K562 (cell line): Measurements from ENCODE around the gene RPS19. TPM values are rescaled to one million over a fixed set of nuclear protein-coding genes. Genes with fewer than 3 reads are reported as not detected.
A peak's percentile ranks its signal among the peaks of the same experiment; 100 is the strongest.

Experiments used
- DIDO1 ChIP-seq: fragments of 450-650 bp; IDR thresholded peaks from 2 replicates; pipeline ENCODE4 v1.6.1; 2016; ENCODE audit warnings: low read depth, missing biosample characterization, missing genetic modification characterization
- FOXP1 ChIP-seq: sonication (generic); formaldehyde crosslinking; IDR thresholded peaks from 2 replicates; pipeline ENCODE4 v1.8.0; 2022; ENCODE audit warnings: mild to moderate bottlenecking, missing genetic modification reagents
- HDAC3 ChIP-seq: fragments of 450-650 bp; IDR thresholded peaks from 2 replicates; pipeline ENCODE4 v1.6.1; 2018; ENCODE audit warnings: borderline replicate concordance, mild to moderate bottlenecking, moderate library complexity; ENCODE audit not compliant: partially characterized antibody
- HDGF ChIP-seq: fragments of 450-650 bp; IDR thresholded peaks from 2 replicates; pipeline ENCODE4 v1.6.1; 2016
- HMG20A ChIP-seq: fragments of 450-650 bp; formaldehyde crosslinking; conservative IDR thresholded peaks from 2 replicates; pipeline ENCODE4 v1.4.0; 2020; ENCODE audit warnings: mild to moderate bottlenecking, mixed read lengths
- HMGN3 ChIP-seq: IDR thresholded peaks from 2 replicates; pipeline ENCODE4 v1.6.1; 2011; ENCODE audit warnings: borderline replicate concordance, low read depth, mild to moderate bottlenecking, mixed read lengths, low read length; ENCODE audit not compliant: insufficient read length; ENCODE audit errors: extremely low read depth
- HNRNPL ChIP-seq: fragments of 200-400 bp; formaldehyde crosslinking; IDR thresholded peaks from 2 replicates; pipeline ENCODE4 v1.6.1; 2017; ENCODE audit warnings: low read depth, mild to moderate bottlenecking, low read length
- KDM5B ChIP-seq: fragments of 200-600 bp; sonication (generic); IDR thresholded peaks from 2 replicates; pipeline ENCODE4 v1.6.1; 2012; ENCODE audit warnings: low read depth, mild to moderate bottlenecking, moderate library complexity, low read length, control low read depth, inconsistent platforms; ENCODE audit not compliant: insufficient replicate concordance
- NFATC3 ChIP-seq: fragments of 450-650 bp; IDR thresholded peaks from 2 replicates; pipeline ENCODE4 v1.6.1; 2017; ENCODE audit warnings: mild to moderate bottlenecking
- NR1H2 ChIP-seq: sonication (generic); formaldehyde crosslinking; IDR thresholded peaks from 2 replicates; pipeline ENCODE4 v1.4.0; 2020; ENCODE audit warnings: mild to moderate bottlenecking, missing genetic modification reagents
- SP1 ChIP-seq: sonication (generic); formaldehyde crosslinking; IDR thresholded peaks from 2 replicates; pipeline ENCODE4 v1.8.1; 2022; ENCODE audit warnings: mild to moderate bottlenecking, missing genetic modification reagents
- SRF ChIP-seq, 2 experiments: fragments of 250-450, 450-650 bp in 1 of 2; sonication (Bioruptor Pico) in 1 of 2; sonication (generic) in 1 of 2; formaldehyde crosslinking; IDR thresholded peaks; 2 replicates each; pipeline versions ENCODE4 v1.5.0 to v1.5.1; 2020 to 2022; ENCODE audit warnings: mild to moderate bottlenecking in 1 of 2, missing genetic modification reagents in 1 of 2
- SRSF3 ChIP-seq: fragments of 200-400 bp; formaldehyde crosslinking; IDR thresholded peaks from 2 replicates; pipeline ENCODE4 v1.6.1; 2016; ENCODE audit warnings: mild to moderate bottlenecking, low read length, moderate library complexity; ENCODE audit not compliant: insufficient read depth
- STAG1 ChIP-seq: sonication (generic); formaldehyde crosslinking; IDR thresholded peaks from 2 replicates; pipeline ENCODE4 v1.5.0; 2020; ENCODE audit warnings: missing genetic modification reagents, borderline replicate concordance
- ZC3H11A ChIP-seq: IDR thresholded peaks from 2 replicates; pipeline ENCODE4 v1.6.1; 2012; ENCODE audit warnings: low read depth, low read length, improper control_type of control experiment
- ZNF445 ChIP-seq: fragments of 250-450 bp; sonication (Bioruptor Pico); IDR thresholded peaks from 2 replicates; pipeline ENCODE4 v1.4.0; 2020; ENCODE audit warnings: low read depth, mild to moderate bottlenecking, moderate library complexity
- ZSCAN29 ChIP-seq: fragments of 450-650 bp; IDR thresholded peaks from 2 replicates; pipeline ENCODE4 v1.6.1; 2017
- polyA plus RNA-seq, 8 experiments: library from polyadenylated mRNA; depleted of rRNA in 4 of 8; stranded (reverse) in 5 of 8; unstranded in 3 of 8; fragments of >200 nt; fragmentation: Nextera tagmentation in 2 of 8; fragmentation: Illumina TruSeq in 1 of 8; extraction: Ambion mirVana in 2 of 8; extraction: Trizol in 1 of 8; gene quantifications; 2 replicates each; pipeline versions ENCODE4 v1.2.1 to v1.2.3, GENCODE V29; 2011 to 2014; ENCODE audit warnings: inconsistent platforms in 1 of 8, missing spikeins in 1 of 8
- total RNA-seq, 7 experiments: library from RNA; depleted of rRNA in 6 of 7; stranded (reverse); fragments of >200 nt in 6 of 7; fragmentation: Illumina TruSeq in 2 of 7; extraction: Trizol in 2 of 7; gene quantifications; 2 replicates each; pipeline versions ENCODE4 v1.2.1 to v1.2.3, GENCODE V29; 2011 to 2021; ENCODE audit warnings: low replicate concordance in 1 of 7
- TF ChIP-seq, protein P1 (sequence below), 2 experiments: fragments of 450-650 bp; IDR thresholded peaks; 2 replicates each; pipeline ENCODE4 v1.6.1; 2016
- TF ChIP-seq, protein P2 (sequence below): sonication (generic); formaldehyde crosslinking; IDR thresholded peaks from 2 replicates; pipeline ENCODE4 v1.8.0; 2022; ENCODE audit warnings: mild to moderate bottlenecking, missing genetic modification reagents
- TF ChIP-seq, protein P3 (sequence below), 2 experiments: IDR thresholded peaks; 2 replicates each; pipeline ENCODE4 v1.6.1; 2011; ENCODE audit warnings: borderline replicate concordance in 1 of 2, control low read depth in 1 of 2, low read depth in 1 of 2, low read length in 1 of 2, mild to moderate bottlenecking in 1 of 2, mixed read lengths in 1 of 2, moderate library complexity in 1 of 2; ENCODE audit not compliant: insufficient read depth in 1 of 2, insufficient read length in 1 of 2, poor library complexity in 1 of 2, severe bottlenecking in 1 of 2; ENCODE audit errors: extremely low read depth in 1 of 2

The RPS19 gene
- total and polyA plus RNA-seq, 9 of the 15 experiments (the other 6 are each of a cell fraction or from before 2014, with no cell fraction given) = 1,964 to 3,408 (median 2,747) TPM

DNA sequence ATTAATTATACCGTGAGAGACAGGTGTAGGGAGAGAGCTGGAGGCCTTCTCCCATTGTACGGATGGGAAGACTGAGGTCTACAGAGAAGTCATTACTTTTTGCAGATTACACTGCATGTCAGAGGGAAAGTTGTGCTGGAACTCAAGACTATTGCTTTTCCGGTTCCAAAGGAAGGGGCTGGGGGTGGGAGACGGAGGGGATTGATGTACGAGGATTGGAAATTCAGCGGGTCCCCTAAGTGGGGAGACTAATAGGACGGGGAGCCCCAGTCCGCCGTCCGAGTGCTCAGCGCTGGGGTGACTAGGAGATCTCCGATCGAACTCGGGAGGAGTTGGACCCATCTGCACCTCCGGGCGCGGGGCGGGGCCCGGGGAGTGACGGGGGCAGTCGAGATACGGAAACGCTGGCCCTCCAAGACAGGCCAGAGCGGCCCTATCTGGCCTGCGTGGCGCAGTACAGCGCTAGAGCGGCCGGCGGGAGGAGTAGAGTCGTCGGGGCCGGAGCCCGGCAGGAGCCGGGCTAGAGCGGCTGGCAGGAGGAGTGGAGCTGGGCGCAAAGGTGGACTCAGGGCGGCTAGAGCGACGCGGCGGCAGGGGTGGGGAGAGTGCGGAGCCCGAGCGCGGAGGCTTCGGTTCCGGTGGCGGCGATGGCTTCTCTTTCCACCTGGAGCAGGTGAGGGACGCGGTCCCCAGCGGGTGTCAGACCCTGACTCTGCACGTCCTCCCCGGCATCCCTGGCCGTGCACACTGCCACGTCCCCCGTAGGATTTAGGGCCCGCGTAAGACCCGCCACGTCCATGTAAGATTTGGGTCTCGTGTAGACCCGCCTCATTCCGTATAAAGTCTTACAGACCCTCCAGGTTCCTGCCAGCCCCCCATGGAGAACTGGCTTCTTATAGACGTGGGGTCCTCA, 24.0 kb downstream of the RPS19 start (continued):
- no peak for TF ChIP-seq NR1H2 (CRISPR knock-in tag)
- TF ChIP-seq SP1 (CRISPR knock-in tag) = peak; percentile 74
- no peak for TF ChIP-seq ZC3H11A
- no peak for TF ChIP-seq NFATC3
- TF ChIP-seq, protein P1, sequence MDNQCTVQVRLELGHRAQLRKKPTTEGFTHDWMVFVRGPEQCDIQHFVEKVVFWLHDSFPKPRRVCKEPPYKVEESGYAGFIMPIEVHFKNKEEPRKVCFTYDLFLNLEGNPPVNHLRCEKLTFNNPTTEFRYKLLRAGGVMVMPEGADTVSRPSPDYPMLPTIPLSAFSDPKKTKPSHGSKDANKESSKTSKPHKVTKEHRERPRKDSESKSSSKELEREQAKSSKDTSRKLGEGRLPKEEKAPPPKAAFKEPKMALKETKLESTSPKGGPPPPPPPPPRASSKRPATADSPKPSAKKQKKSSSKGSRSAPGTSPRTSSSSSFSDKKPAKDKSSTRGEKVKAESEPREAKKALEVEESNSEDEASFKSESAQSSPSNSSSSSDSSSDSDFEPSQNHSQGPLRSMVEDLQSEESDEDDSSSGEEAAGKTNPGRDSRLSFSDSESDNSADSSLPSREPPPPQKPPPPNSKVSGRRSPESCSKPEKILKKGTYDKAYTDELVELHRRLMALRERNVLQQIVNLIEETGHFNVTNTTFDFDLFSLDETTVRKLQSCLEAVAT (IDR thresholded peaks at IDR 0.05) = peak; percentile 88
- TF ChIP-seq SRSF3 = no peak
- TF ChIP-seq, protein P2, sequence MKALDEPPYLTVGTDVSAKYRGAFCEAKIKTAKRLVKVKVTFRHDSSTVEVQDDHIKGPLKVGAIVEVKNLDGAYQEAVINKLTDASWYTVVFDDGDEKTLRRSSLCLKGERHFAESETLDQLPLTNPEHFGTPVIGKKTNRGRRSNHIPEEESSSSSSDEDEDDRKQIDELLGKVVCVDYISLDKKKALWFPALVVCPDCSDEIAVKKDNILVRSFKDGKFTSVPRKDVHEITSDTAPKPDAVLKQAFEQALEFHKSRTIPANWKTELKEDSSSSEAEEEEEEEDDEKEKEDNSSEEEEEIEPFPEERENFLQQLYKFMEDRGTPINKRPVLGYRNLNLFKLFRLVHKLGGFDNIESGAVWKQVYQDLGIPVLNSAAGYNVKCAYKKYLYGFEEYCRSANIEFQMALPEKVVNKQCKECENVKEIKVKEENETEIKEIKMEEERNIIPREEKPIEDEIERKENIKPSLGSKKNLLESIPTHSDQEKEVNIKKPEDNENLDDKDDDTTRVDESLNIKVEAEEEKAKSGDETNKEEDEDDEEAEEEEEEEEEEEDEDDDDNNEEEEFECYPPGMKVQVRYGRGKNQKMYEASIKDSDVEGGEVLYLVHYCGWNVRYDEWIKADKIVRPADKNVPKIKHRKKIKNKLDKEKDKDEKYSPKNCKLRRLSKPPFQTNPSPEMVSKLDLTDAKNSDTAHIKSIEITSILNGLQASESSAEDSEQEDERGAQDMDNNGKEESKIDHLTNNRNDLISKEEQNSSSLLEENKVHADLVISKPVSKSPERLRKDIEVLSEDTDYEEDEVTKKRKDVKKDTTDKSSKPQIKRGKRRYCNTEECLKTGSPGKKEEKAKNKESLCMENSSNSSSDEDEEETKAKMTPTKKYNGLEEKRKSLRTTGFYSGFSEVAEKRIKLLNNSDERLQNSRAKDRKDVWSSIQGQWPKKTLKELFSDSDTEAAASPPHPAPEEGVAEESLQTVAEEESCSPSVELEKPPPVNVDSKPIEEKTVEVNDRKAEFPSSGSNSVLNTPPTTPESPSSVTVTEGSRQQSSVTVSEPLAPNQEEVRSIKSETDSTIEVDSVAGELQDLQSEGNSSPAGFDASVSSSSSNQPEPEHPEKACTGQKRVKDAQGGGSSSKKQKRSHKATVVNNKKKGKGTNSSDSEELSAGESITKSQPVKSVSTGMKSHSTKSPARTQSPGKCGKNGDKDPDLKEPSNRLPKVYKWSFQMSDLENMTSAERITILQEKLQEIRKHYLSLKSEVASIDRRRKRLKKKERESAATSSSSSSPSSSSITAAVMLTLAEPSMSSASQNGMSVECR (CRISPR knock-in tag) = peak; percentile 53; the same call in 1 of the 2 replicates
- TF ChIP-seq HMG20A (CRISPR knock-in tag) = no peak
- TF ChIP-seq HMGN3 = peak; percentile 98
- no peak for TF ChIP-seq HDAC3
- TF ChIP-seq HNRNPL = 0 out of 2 replicates have a peak, but pooled peaks have one; percentile 26
- peak; percentile 58 for TF ChIP-seq KDM5B
- peak; percentile 94 for TF ChIP-seq ZSCAN29
- TF ChIP-seq HDGF = peak; percentile 87; the same call in 1 of the 2 replicates
- TF ChIP-seq STAG1 (CRISPR knock-in tag) = no peak
- peak in 1 of 2 experiments; percentile 40; a peak in 1 of 4 replicates for TF ChIP-seq SRF (CRISPR knock-in tag; IDR thresholded peaks at IDR 0.05)
- peak; percentile 85; the same call in 1 of the 2 replicates for TF ChIP-seq DIDO1 (tag)
- TF ChIP-seq, protein P3, sequence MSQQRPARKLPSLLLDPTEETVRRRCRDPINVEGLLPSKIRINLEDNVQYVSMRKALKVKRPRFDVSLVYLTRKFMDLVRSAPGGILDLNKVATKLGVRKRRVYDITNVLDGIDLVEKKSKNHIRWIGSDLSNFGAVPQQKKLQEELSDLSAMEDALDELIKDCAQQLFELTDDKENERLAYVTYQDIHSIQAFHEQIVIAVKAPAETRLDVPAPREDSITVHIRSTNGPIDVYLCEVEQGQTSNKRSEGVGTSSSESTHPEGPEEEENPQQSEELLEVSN (IDR thresholded peaks at IDR 0.05; ENCODE audit: borderline replicate concordance in 1 of 2, extremely low read depth in 1 of 2, insufficient read depth in 1 of 2, insufficient read length in 1 of 2, low read depth in 1 of 2, low read length in 1 of 2, poor library complexity in 1 of 2, severe bottlenecking in 1 of 2) = peak in 1 of 2 experiments; percentile 22
- TF ChIP-seq FOXP1 (CRISPR knock-in tag) = 0 out of 2 replicates have a peak, but pooled peaks have one; percentile 18
- TF ChIP-seq ZNF445 (CRISPR knock-in tag) = no peak
